ENCODE data around the gene HOXD11. TPM values are rescaled to one million over a fixed set of nuclear protein-coding genes. Genes with fewer than 3 reads are reported as not detected.

Gene HOXD11
- total and polyA plus RNA-seq, 2 of the 13 experiments (the other 11 are each of a cell fraction or from before 2014, with no cell fraction given), result not detected

GRCh38 chr2:176085861-176086771, 21.0 kb upstream of the HOXD11 start (continued):
- TF ChIP-seq HNRNPLL (IDR thresholded peaks at IDR 0.05; ENCODE audit: low read depth, low read length, poor library complexity, severe bottlenecking) (peak; percentile 27), NCOA1 (CRISPR knock-in tag; IDR thresholded peaks at IDR 0.05) (no peak), ATF4 (CRISPR knock-in tag; IDR thresholded peaks at IDR 0.05) (0 out of 4 replicates have a peak, but pooled peaks of 1 of the 2 experiments have one; percentile 35), ARID5B (CRISPR knock-in tag; IDR thresholded peaks at IDR 0.05) (0 out of 2 replicates have a peak, but pooled peaks have one; percentile 19), REL (CRISPR knock-in tag; conservative IDR thresholded peaks at IDR 0.05) (0 out of 2 replicates have a peak, but pooled peaks have one; percentile 32), ERF (CRISPR knock-in tag; IDR thresholded peaks at IDR 0.05) (0 out of 2 replicates have a peak, but pooled peaks have one; percentile 42), ZFP91 (CRISPR knock-in tag; IDR thresholded peaks at IDR 0.05; ENCODE audit: borderline replicate concordance) (peak; percentile 68; the same call in 1 of the 2 replicates), HES4 (CRISPR knock-in tag; IDR thresholded peaks at IDR 0.05; ENCODE audit: borderline replicate concordance) (0 out of 2 replicates have a peak, but pooled peaks have one; percentile 15), EED (CRISPR knock-in tag; IDR thresholded peaks at IDR 0.05) (0 out of 2 replicates have a peak, but pooled peaks have one; percentile 63), ZNF580 (CRISPR knock-in tag; IDR thresholded peaks at IDR 0.05; ENCODE audit: borderline replicate concordance, low read depth) (0 out of 2 replicates have a peak, but pooled peaks have one; percentile 28), ZBTB7A (CRISPR knock-in tag; IDR thresholded peaks at IDR 0.05) (0 out of 2 replicates have a peak, but pooled peaks have one; percentile 26), BATF2 (CRISPR knock-in tag; IDR thresholded peaks at IDR 0.05) (0 out of 2 replicates have a peak, but pooled peaks have one; percentile 47), ZNF230 (CRISPR knock-in tag; IDR thresholded peaks at IDR 0.05) (0 out of 2 replicates have a peak, but pooled peaks have one; percentile 39), ZNF691 (CRISPR knock-in tag; IDR thresholded peaks at IDR 0.05; ENCODE audit: borderline replicate concordance, low read depth) (0 out of 2 replicates have a peak, but pooled peaks have one; percentile 27), SMC3 (IDR thresholded peaks at IDR 0.05; ENCODE audit: low read length) (peak; percentile 72), ZNF672 (CRISPR knock-in tag; IDR thresholded peaks at IDR 0.05) (peak; percentile 47; the same call in 1 of the 2 replicates), HMG20A (CRISPR knock-in tag; IDR thresholded peaks at IDR 0.05; ENCODE audit: borderline replicate concordance) (no peak), HNRNPL (IDR thresholded peaks at IDR 0.05; ENCODE audit: low read depth, low read length) (0 out of 2 replicates have a peak, but pooled peaks have one; percentile 50), ZNF333 (CRISPR knock-in tag; IDR thresholded peaks at IDR 0.05; ENCODE audit: borderline replicate concordance) (no peak)
